Activated naive CD8-positive, alpha-beta T cell treated with anti-CD3 and anti-CD28 coated beads, Interleukin-2, amount 10 ng/mL, durations not matched to agents 7 days and 5 days (primary cell): ENCODE measurements around the gene MICB. TPM values are rescaled to one million over a fixed set of nuclear protein-coding genes. Genes with fewer than 3 reads are reported as not detected.
"Not testable (repeated sequence)": the region's sequence is repeated elsewhere in the genome, so short reads cannot be mapped to it uniquely, and the experiment has no call there.

Source experiments
- ATAC-seq: fragments of 150-1000 bp; cut with Tn5 transposase; one replicate; pipeline ENCODE4 v1.10.0; 2021; ENCODE audit warnings: low read depth, moderate library complexity
- POLR2A ChIA-PET: fragments of 350-600 bp; sonication (Branson Sonifier 250); formaldehyde crosslinking; loops from one replicate; lab custom pipeline; 2021; ENCODE audit warnings: antibody characterized with exemption; lab: Charles Lee
- DNase-seq: peaks from one replicate; pipeline ENCODE4 v3.0.0; 2021
- H3K27ac Mint-ChIP-seq: one replicate; pipeline ENCODE4 v1.8.0; 2022; ENCODE audit warnings: mild to moderate bottlenecking, mixed read lengths
- H3K27me3 Mint-ChIP-seq: one replicate; pipeline ENCODE4 v1.8.0; 2022; ENCODE audit warnings: mild to moderate bottlenecking, moderate library complexity, mixed read lengths
- H3K36me3 Mint-ChIP-seq: one replicate; pipeline ENCODE4 v1.8.0; 2021; ENCODE audit warnings: mild to moderate bottlenecking, mixed read lengths
- H3K4me1 Mint-ChIP-seq: one replicate; pipeline ENCODE4 v1.8.0; 2021; ENCODE audit warnings: mixed read lengths
- H3K4me3 Mint-ChIP-seq: one replicate; pipeline ENCODE4 v1.8.0; 2022; ENCODE audit warnings: mild to moderate bottlenecking, moderate library complexity, mixed read lengths
- H3K9me3 Mint-ChIP-seq: one replicate; pipeline ENCODE4 v1.8.0; 2021; ENCODE audit warnings: mixed read lengths
- total RNA-seq, 2 experiments: library from RNA; stranded (reverse); gene quantifications; one replicate each; pipeline ENCODE4 v1.2.3, GENCODE V29; 2021

Gene MICB
- total RNA-seq, 2 experiments from 2014 or later, result 41.5 to 42.8 TPM

- POLR2A ChIA-PET, result interaction anchor here (0.7 to 3.4 kb wide), 5 partner anchors 35 to 454 kb away, joined by 3 to 34 read pairs (median 4); partner anchors contain the start of genes DDX39B and NFKBIL1
- H3K27me3 Mint-ChIP-seq, ATAC-seq, DNase-seq, H3K9me3 Mint-ChIP-seq: not testable (repeated sequence)
- Mint-ChIP-seq H3K27ac (peak overlapping the region; percentile 87), H3K4me3 (peak overlapping the region; percentile 97), H3K36me3 (peaks cover 18% of the 10 kb centered on the region), H3K4me1 (peaks cover 42% of the 10 kb centered on the region)
Observed at GRCh38 chr6:31496826-31497225, 1.1 kb upstream of the MICB start.

- POLR2A ChIA-PET, result interaction anchor here (1.1 to 3.4 kb wide), 3 partner anchors 40 to 329 kb away, joined by 3 to 34 read pairs (median 4); partner anchors contain the start of genes DDX39B and HSPA1B
Observed at GRCh38 chr6:31498748-31499147, 803 bp downstream of the MICB start.

GRCh38 chr6:31499648-31500047 is 1.7 kb downstream of the MICB start:
- peaks cover 51% of the 10 kb centered on the region for H3K4me1 Mint-ChIP-seq
- not testable (repeated sequence) for ATAC-seq, DNase-seq, H3K9me3 Mint-ChIP-seq, H3K27me3 Mint-ChIP-seq, H3K27ac Mint-ChIP-seq
- POLR2A ChIA-PET, result interaction anchor here (3.4 kb wide), 1 partner anchor 42 kb away, joined by 34 read pairs; the partner anchor contains the start of gene DDX39B
- H3K36me3 Mint-ChIP-seq, result peaks cover 31% of the 10 kb centered on the region
- H3K4me3 Mint-ChIP-seq, result peak overlapping the region; percentile 97

More at GRCh38 chr6:31498748-31499147, 803 bp downstream of the MICB start:
- DNase-seq (no peak), ATAC-seq (no peak)
- H3K27me3 Mint-ChIP-seq, result no peaks in the 10 kb centered on the region
- H3K36me3 Mint-ChIP-seq, result peaks cover 30% of the 10 kb centered on the region
- peak overlapping the region; percentile 97 for H3K4me3 Mint-ChIP-seq
- no peaks in the 10 kb centered on the region for H3K9me3 Mint-ChIP-seq
- H3K27ac Mint-ChIP-seq, result peak overlapping the region; percentile 75
- peaks cover 51% of the 10 kb centered on the region for H3K4me1 Mint-ChIP-seq

- Mint-ChIP-seq H3K27ac (no peak overlapping the region), H3K9me3 (no peaks in the 10 kb centered on the region), H3K27me3 (no peaks in the 10 kb centered on the region), H3K4me1 (peaks cover 43% of the 10 kb centered on the region), H3K4me3 (no peak overlapping the region), H3K36me3 (peaks cover 39% of the 10 kb centered on the region)
- ATAC-seq (no peak), DNase-seq (no peak)
- POLR2A ChIA-PET, result interaction anchor here (0.7 kb wide), 1 partner anchor 8 kb away, joined by 4 read pairs; no protein-coding TSS in a partner anchor
Observed at GRCh38 chr6:31502586-31502985, 4.6 kb downstream of the MICB start.

GRCh38 chr6:31509036-31509435 is 11.1 kb downstream of the MICB start:
- ATAC-seq, result peak; percentile 33
- H3K4me3 Mint-ChIP-seq, H3K27me3 Mint-ChIP-seq, H3K27ac Mint-ChIP-seq, H3K4me1 Mint-ChIP-seq, DNase-seq, H3K9me3 Mint-ChIP-seq: not testable (repeated sequence)
- POLR2A ChIA-PET, result interaction anchor here (1.7 kb wide), 1 partner anchor 14 kb away, joined by 4 read pairs; no protein-coding TSS in a partner anchor
- H3K36me3 Mint-ChIP-seq, result peaks cover 35% of the 10 kb centered on the region

GRCh38 chr6:31510007-31510406 is 12.1 kb downstream of the MICB start:
- ATAC-seq (no peak), DNase-seq (no peak)
- Mint-ChIP-seq H3K36me3 (peaks cover 33% of the 10 kb centered on the region), H3K27me3 (peaks cover 2% of the 10 kb centered on the region), H3K4me3 (no peak overlapping the region), H3K27ac (no peak overlapping the region), H3K9me3 (no peaks in the 10 kb centered on the region), H3K4me1 (peaks cover 4% of the 10 kb centered on the region)
- POLR2A ChIA-PET, result interaction anchor here (1.7 kb wide), 1 partner anchor 15 kb away, joined by 4 read pairs; no protein-coding TSS in a partner anchor

- Mint-ChIP-seq H3K27me3 (peaks cover 12% of the 10 kb centered on the region), H3K36me3 (peaks cover 17% of the 10 kb centered on the region), H3K27ac (no peak overlapping the region), H3K4me1 (peaks cover 2% of the 10 kb centered on the region), H3K9me3 (no peaks in the 10 kb centered on the region), H3K4me3 (no peak overlapping the region)
- ATAC-seq (no peak), DNase-seq (no peak)
- POLR2A ChIA-PET, result no interaction called here
Observed at GRCh38 chr6:31513456-31514165, 15.7 kb downstream of the MICB start.

- H3K27ac Mint-ChIP-seq, result no peak overlapping the region
- no peak for ATAC-seq
- DNase-seq, result no peak
- no peak overlapping the region for H3K4me3 Mint-ChIP-seq
- no peaks in the 10 kb centered on the region for H3K9me3 Mint-ChIP-seq
- peaks cover 17% of the 10 kb centered on the region for H3K27me3 Mint-ChIP-seq
- no peaks in the 10 kb centered on the region for H3K36me3 Mint-ChIP-seq
- POLR2A ChIA-PET, result no interaction called here
- no peaks in the 10 kb centered on the region for H3K4me1 Mint-ChIP-seq
Observed at GRCh38 chr6:31521835-31522234, 23.9 kb downstream of the MICB start.

- ATAC-seq (no peak), DNase-seq (no peak)
- POLR2A ChIA-PET, result interaction anchor here (0.7 kb wide), 2 partner anchors 13 to 101 kb away, joined by 5 to 7 read pairs; no protein-coding TSS in a partner anchor
- Mint-ChIP-seq H3K4me3 (no peak overlapping the region), H3K9me3 (no peaks in the 10 kb centered on the region), H3K4me1 (peaks cover 1% of the 10 kb centered on the region), H3K27ac (no peak overlapping the region), H3K27me3 (peaks cover 9% of the 10 kb centered on the region), H3K36me3 (peaks cover 7% of the 10 kb centered on the region)
Observed at GRCh38 chr6:31525553-31525931, 27.6 kb downstream of the MICB start.

GRCh38 chr6:31525932-31526591 is 28.1 kb downstream of the MICB start:
- no peak overlapping the region for H3K27ac Mint-ChIP-seq
- POLR2A ChIA-PET, result interaction anchor here (0.5 kb wide), 1 partner anchor 310 kb away, joined by 4 read pairs; no protein-coding TSS in a partner anchor
- peaks cover 1% of the 10 kb centered on the region for H3K4me1 Mint-ChIP-seq
- peaks cover 7% of the 10 kb centered on the region for H3K27me3 Mint-ChIP-seq
- no peaks in the 10 kb centered on the region for H3K9me3 Mint-ChIP-seq
- DNase-seq, result no peak
- ATAC-seq, result no peak
- H3K36me3 Mint-ChIP-seq, result peaks cover 11% of the 10 kb centered on the region
- H3K4me3 Mint-ChIP-seq, result no peak overlapping the region

GRCh38 chr6:31528307-31528777 is 30.4 kb downstream of the MICB start:
- Mint-ChIP-seq H3K4me3 (no peak overlapping the region), H3K27me3 (no peaks in the 10 kb centered on the region), H3K4me1 (peaks cover 10% of the 10 kb centered on the region), H3K36me3 (peaks cover 29% of the 10 kb centered on the region), H3K27ac (no peak overlapping the region), H3K9me3 (no peaks in the 10 kb centered on the region)
- ATAC-seq (no peak), DNase-seq (no peak)
- POLR2A ChIA-PET, result interaction anchor here (0.7 to 3.5 kb wide), 3 partner anchors 8 to 22 kb away, joined by 3 to 27 read pairs (median 4); partner anchors contain the start of gene DDX39B

- no peak within 1 kb of the TSS for H3K4me3 Mint-ChIP-seq
- DNase-seq (no peak), ATAC-seq (peak; percentile 27)
- no peaks in the 10 kb centered on the region for H3K27me3 Mint-ChIP-seq
- H3K27ac Mint-ChIP-seq, result no peak within 1 kb of the TSS
- POLR2A ChIA-PET, result interaction anchor here (0.5 to 3.5 kb wide), 4 partner anchors 8 to 130 kb away, joined by 3 to 27 read pairs (median 4); partner anchors contain the start of gene DDX39B
- H3K36me3 Mint-ChIP-seq, result peaks cover 31% of the 10 kb centered on the region
- peaks cover 11% of the 10 kb centered on the region for H3K4me1 Mint-ChIP-seq
- no peaks in the 10 kb centered on the region for H3K9me3 Mint-ChIP-seq
Observed at GRCh38 chr6:31528821-31529328, 30.9 kb downstream of the MICB start, which contains the start of gene MCCD1. MCCD1 (plus strand) TSS chr6:31528962; CDS start chr6:31529015, 53 bp downstream.
